ENCODE data around the gene CADM2. TPM values are rescaled to one million over a fixed set of nuclear protein-coding genes. Genes with fewer than 3 reads are reported as not detected.

CADM2 gene
- total RNA-seq, 1 experiment from 2014 or later: 0.64 TPM

DNA sequence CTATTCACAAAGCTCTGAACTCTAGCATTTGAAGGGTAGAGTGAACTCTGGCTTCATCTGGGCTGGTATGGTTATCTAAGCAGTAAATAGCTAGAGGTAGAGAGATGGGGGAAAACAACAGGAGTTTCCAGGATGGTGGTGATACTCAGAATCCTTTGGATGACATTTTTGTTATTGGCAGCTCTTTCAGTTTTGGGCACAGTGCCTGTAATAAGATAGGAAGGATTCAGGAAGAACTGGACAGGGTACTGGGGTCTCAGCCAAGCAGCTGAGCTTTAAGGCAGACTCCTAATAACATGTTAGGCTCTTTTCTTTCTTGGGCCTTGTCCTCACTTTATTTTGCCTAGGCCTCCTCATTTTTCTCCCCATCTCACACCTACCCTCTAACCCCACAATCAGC, 338.5 kb downstream of the CADM2 start:
- no peak overlapping the region for H3K27ac ChIP-seq (ENCODE audit: low read length)
- no peaks in the 10 kb centered on the region for H3K27me3 ChIP-seq (ENCODE audit: control insufficient read depth, insufficient read depth, low read length)
- ChIA-PET CTCF (no interaction called here), POLR2A (no interaction called here)
- no peaks in the 10 kb centered on the region for H3K4me1 ChIP-seq (ENCODE audit: control insufficient read depth, insufficient read depth, low read length)
- in situ Hi-C loops (cut with HindIII; ENCODE audit: low pct_unique_long_range_greater_than_20kb, low sequenced_read_pairs) (no loop called here), intact Hi-C loops (cut with micrococcal nuclease; ENCODE audit: unreplicated experiment) (no loop called here)
- no TSS peak for BruUV-seq (replicated peaks)
- no peak overlapping the region for H3K4me3 ChIP-seq (ENCODE audit: low read depth in 2 of 2, low read length in 2 of 2)
- ATAC-seq (no peak), DNase-seq (ENCODE audit: low read depth, low spot score) (no peak)
- TF ChIP-seq, protein P1, sequence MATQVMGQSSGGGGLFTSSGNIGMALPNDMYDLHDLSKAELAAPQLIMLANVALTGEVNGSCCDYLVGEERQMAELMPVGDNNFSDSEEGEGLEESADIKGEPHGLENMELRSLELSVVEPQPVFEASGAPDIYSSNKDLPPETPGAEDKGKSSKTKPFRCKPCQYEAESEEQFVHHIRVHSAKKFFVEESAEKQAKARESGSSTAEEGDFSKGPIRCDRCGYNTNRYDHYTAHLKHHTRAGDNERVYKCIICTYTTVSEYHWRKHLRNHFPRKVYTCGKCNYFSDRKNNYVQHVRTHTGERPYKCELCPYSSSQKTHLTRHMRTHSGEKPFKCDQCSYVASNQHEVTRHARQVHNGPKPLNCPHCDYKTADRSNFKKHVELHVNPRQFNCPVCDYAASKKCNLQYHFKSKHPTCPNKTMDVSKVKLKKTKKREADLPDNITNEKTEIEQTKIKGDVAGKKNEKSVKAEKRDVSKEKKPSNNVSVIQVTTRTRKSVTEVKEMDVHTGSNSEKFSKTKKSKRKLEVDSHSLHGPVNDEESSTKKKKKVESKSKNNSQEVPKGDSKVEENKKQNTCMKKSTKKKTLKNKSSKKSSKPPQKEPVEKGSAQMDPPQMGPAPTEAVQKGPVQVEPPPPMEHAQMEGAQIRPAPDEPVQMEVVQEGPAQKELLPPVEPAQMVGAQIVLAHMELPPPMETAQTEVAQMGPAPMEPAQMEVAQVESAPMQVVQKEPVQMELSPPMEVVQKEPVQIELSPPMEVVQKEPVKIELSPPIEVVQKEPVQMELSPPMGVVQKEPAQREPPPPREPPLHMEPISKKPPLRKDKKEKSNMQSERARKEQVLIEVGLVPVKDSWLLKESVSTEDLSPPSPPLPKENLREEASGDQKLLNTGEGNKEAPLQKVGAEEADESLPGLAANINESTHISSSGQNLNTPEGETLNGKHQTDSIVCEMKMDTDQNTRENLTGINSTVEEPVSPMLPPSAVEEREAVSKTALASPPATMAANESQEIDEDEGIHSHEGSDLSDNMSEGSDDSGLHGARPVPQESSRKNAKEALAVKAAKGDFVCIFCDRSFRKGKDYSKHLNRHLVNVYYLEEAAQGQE (IDR thresholded peaks at IDR 0.05; ENCODE audit: insufficient read depth in 1 of 2, low read depth in 2 of 2, low read length in 1 of 2): no peak
- TF ChIP-seq SIN3A (IDR thresholded peaks at IDR 0.05; ENCODE audit: borderline replicate concordance, insufficient read depth, low read depth, low read length) (no peak), TCF7L2 (IDR thresholded peaks at IDR 0.05; ENCODE audit: low read depth, low read length) (no peak), POLR2AphosphoS5 (IDR thresholded peaks at IDR 0.05; ENCODE audit: low read depth, low read length) (no peak)
- TF ChIP-seq, protein P2, sequence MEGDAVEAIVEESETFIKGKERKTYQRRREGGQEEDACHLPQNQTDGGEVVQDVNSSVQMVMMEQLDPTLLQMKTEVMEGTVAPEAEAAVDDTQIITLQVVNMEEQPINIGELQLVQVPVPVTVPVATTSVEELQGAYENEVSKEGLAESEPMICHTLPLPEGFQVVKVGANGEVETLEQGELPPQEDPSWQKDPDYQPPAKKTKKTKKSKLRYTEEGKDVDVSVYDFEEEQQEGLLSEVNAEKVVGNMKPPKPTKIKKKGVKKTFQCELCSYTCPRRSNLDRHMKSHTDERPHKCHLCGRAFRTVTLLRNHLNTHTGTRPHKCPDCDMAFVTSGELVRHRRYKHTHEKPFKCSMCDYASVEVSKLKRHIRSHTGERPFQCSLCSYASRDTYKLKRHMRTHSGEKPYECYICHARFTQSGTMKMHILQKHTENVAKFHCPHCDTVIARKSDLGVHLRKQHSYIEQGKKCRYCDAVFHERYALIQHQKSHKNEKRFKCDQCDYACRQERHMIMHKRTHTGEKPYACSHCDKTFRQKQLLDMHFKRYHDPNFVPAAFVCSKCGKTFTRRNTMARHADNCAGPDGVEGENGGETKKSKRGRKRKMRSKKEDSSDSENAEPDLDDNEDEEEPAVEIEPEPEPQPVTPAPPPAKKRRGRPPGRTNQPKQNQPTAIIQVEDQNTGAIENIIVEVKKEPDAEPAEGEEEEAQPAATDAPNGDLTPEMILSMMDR (IDR thresholded peaks at IDR 0.05): no peak
- H3K36me3 ChIP-seq (ENCODE audit: control insufficient read depth, insufficient read depth, low read length): no peaks in the 10 kb centered on the region
- no peaks in the 10 kb centered on the region for H3K9me3 ChIP-seq (ENCODE audit: control insufficient read depth, insufficient read depth, low read depth, low read length)

DNA sequence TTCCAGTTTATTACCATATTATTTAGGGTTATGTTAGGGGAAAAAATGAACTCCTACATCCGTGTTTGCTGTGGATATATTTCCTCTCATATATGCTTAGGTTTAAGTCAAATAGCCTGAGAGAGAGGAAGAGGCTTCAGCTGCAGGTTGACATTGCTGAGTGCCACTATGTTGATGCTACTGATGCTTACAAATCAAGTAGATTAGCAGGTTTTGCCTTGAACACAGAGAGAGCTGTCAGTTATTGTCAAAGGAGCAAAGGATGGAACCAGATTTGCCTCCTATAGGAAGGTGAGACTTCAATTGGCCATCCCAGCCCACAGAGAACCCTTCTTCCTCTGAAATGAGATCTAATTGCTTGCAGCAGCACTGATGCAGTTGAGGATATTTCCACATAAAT, 339.2 kb downstream of the CADM2 start:
- TF ChIP-seq, protein P1 (IDR thresholded peaks at IDR 0.05; ENCODE audit: insufficient read depth in 1 of 2, low read depth in 2 of 2, low read length in 1 of 2): no peak
- TF ChIP-seq TCF7L2 (IDR thresholded peaks at IDR 0.05; ENCODE audit: low read depth, low read length) (no peak), POLR2AphosphoS5 (IDR thresholded peaks at IDR 0.05; ENCODE audit: low read depth, low read length) (no peak), SIN3A (IDR thresholded peaks at IDR 0.05; ENCODE audit: borderline replicate concordance, insufficient read depth, low read depth, low read length) (no peak)
- TF ChIP-seq, protein P2 (IDR thresholded peaks at IDR 0.05): no peak
- no TSS peak for BruUV-seq (replicated peaks)
- intact Hi-C loops (cut with micrococcal nuclease; ENCODE audit: unreplicated experiment) (no loop called here), in situ Hi-C loops (cut with HindIII; ENCODE audit: low pct_unique_long_range_greater_than_20kb, low sequenced_read_pairs) (no loop called here)
- no peaks in the 10 kb centered on the region for H3K9me3 ChIP-seq (ENCODE audit: control insufficient read depth, insufficient read depth, low read depth, low read length)
- no peaks in the 10 kb centered on the region for H3K4me1 ChIP-seq (ENCODE audit: control insufficient read depth, insufficient read depth, low read length)
- H3K27me3 ChIP-seq (ENCODE audit: control insufficient read depth, insufficient read depth, low read length): no peaks in the 10 kb centered on the region
- no peak overlapping the region for H3K4me3 ChIP-seq (ENCODE audit: low read depth in 2 of 2, low read length in 2 of 2)
- DNase-seq (ENCODE audit: low read depth, low spot score): no peak
- no peak overlapping the region for H3K27ac ChIP-seq (ENCODE audit: low read length)
- ATAC-seq: no peak
- ChIA-PET CTCF (no interaction called here), POLR2A (no interaction called here)
- H3K36me3 ChIP-seq (ENCODE audit: control insufficient read depth, insufficient read depth, low read length): no peaks in the 10 kb centered on the region
